COLO668 (cell line): ENCODE data around the gene PODNL1.

Experiments
- DNase-seq: peaks from one replicate; lab custom pipeline; 2025; ENCODE audit not compliant: unreplicated experiment; lab: John Stamatoyannopoulos, UW

PODNL1 gene

GRCh38 chr19:13896227-13896626 lies 42.0 kb downstream of the PODNL1 start:
- DNase-seq, result no peak

- no peak for DNase-seq
These were observed 43.7 kb downstream of the PODNL1 start for GRCh38 chr19:13894552-13894951.

DNA sequence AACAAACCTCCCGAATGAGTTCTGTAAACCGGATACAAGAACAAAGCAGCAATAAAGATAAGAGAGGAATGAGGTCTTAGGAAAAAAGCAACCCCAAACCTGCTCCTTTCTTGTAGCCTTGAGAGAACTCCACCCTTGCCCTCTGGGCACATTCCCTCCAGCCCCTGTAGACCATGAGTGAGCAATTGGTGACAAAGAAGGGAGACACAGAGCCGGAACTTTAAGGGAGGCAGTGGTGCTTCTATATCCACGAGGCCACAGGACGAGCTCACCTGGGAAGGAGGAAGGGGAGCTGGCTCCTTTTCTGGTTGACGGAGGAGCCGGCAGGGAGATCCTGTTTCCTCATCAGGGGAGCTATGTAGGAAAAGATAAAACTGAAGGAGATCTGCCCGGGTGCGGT lies 45.3 kb downstream of the PODNL1 start:
- DNase-seq, result no peak

DNA sequence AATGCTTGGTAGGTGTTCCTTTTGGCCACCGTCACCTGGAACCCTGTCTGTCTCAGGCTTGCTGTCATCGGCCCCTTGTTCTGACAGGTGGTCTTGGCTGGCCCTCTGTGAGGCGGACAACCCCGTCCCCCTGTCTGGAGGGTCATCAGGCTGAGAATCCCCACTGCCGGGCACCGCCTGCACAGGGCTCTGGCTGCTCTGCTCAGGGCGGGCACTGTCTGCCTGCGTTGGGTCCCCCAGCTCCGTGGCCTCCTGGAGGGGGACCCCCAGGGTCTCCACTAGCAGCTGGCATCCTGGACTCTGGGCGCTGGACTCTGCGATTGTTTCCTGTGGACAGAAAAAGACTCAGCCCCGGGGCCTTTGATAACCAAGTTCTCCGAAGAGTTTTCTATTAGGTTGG lies 48.1 kb downstream of the PODNL1 start:
- no peak for DNase-seq

DNA sequence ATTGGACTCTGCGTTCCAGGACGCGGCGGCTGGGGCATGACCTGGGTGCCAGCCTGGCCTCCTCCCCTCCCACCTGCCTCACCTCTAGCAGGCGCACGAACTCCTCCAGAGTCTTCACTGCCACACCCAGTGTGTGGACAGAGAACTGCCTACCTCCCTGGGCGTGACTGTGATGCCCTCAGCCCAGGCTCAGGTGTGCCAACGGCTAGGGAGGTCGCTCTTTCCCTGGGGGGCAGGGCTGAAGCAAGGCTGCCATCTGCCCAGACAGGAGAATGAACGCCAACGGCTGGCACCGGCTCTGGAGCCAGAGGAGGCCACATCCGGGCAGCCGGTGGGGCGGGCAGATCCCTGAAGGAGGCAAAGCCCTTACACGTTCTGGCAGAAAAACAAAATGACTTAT lies 49.9 kb downstream of the PODNL1 start:
- DNase-seq, result no peak

GRCh38 chr19:13887517-13887916 lies 50.7 kb downstream of the PODNL1 start:
- DNase-seq, result no peak

DNA sequence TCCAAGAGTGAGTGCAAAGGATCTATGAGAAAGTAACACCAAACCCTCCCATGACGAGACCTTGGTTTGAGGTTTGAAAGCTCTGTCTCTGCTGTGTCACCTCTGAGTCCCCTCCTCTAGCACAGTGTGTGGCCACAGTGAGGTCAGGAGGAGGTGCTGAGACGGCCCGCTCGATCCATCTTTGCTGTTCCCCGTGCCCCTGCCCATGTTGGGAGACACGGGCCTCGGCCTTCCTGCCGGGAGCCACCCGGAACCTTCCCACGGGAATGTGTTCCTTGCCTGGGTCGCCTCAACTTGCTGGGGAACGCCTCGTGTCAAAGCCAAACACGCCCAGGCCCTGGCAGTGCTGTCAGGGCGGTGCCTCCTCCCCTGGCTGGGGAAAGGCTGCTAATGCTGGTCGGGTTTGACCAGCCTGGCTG lies 51.2 kb downstream of the PODNL1 start:
- no peak for DNase-seq

- DNase-seq, result no peak
These were observed 52.3 kb downstream of the PODNL1 start for GRCh38 chr19:13885826-13886365.

- peak; percentile 70 for DNase-seq
These were observed 53.3 kb downstream of the PODNL1 start for GRCh38 chr19:13884726-13885591.

GRCh38 chr19:13883516-13884064 lies 54.6 kb downstream of the PODNL1 start:
- no peak for DNase-seq

DNA sequence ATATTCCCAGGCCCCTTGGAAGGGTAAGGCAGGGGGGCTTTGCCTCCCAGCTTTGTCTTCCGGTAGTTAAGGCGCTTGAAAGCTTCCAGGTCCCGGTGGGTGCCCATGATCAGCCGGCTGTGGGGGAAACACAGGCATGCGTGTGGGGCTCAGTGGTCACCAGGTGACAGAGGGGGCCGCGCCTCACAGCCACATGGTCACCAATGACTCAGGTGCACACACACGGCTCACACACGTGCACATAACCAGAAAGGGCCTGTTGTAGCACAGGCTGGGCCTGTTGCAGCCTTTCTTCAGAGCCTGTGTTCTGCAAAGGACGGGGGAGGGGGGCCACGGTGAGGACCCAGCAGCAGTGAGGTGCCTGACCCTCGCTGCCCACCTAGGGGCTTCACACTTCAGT lies 55.4 kb downstream of the PODNL1 start:
- DNase-seq, result no peak

DNA sequence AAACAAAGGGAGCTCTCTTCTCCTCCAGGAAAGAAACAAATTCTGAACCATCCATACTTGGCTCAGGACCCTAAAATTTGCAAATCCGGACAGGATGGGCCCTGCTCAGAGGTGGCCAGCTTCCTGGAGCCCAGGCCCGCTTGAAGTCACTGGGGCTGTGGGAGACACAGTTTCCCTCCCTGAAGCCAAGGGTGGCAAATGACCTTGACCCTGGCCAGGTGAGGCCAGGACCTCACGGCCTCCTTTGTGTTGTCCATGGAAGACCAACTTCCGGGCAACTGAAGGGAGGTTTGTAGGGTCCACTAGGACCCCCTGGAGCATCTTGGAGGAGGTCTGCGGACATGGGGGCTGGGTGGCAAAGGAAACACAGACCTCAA lies 55.8 kb downstream of the PODNL1 start:
- DNase-seq, result no peak

DNA sequence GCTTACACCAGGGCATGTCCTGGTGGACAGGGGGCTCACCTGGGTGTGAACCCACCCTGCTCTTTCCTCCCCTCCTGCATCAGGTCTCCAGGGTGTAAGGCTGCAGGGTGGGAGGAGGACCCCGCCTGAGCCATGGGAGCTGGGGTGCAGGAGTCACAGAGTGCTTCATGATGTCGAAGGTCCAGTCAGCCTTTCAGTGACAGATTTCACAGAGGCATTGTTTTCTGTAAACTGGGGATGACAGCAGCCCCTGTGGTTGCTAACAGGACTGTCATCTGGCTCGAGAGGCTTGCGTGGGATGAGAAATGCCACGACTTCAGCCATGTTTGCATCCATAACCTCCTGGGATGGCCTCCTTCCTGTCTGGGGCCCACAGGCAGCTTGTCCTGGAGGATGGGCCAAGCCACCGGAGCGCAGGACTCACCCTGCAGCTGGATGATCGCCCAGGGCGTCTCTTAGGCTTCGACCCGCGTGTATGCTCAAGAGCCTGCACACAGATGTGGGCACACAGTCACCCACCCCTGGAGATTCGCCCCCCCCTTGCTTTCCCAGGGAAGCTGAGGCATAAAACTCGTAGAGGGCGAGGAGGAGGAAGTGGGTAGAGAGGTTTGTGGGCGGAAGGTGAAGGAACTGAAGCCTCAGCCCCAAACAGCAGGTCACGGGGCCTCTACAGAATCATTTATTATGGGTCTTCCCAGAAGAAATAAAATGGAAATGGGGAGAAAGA lies 56.4 kb downstream of the PODNL1 start:
- DNase-seq, result no peak

- DNase-seq, result no peak
These were observed 56.9 kb downstream of the PODNL1 start for GRCh38 chr19:13881251-13881691.
